Measurements from ENCODE around the gene APOC3. TPM values are rescaled to one million over a fixed set of nuclear protein-coding genes. Genes with fewer than 3 reads are reported as not detected.
A peak's percentile ranks its signal among the peaks of the same experiment; 100 is the strongest.

APOC3 gene
- total RNA-seq, 1 experiment from 2014 or later: not detected

- Histone ChIP-seq H3T11ph (ENCODE audit: low read length) (no peak overlapping the region), H2BK20ac (ENCODE audit: low read depth, low read length, poor library complexity, severe bottlenecking) (no peak overlapping the region)
Measured at GRCh38 chr11:116788534-116788933, 41.2 kb upstream of the APOC3 start.

More at GRCh38 chr11:116788534-116788933, 41.2 kb upstream of the APOC3 start:
- H2AK5ac ChIP-seq (ENCODE audit: insufficient read length, low read length): no peak overlapping the region
- Mint-ChIP-seq H3K4me1 (peaks cover 21 to 30% of the 10 kb centered on the region in 2 experiments), H3K9me3 (no peaks in the 10 kb centered on the region), H3K36me3 (ENCODE audit: insufficient read depth in 1 of 3, low read depth in 3 of 3) (peaks cover 21 to 37% (median 35%) of the 10 kb centered on the region in 3 experiments), H3K27me3 (ENCODE audit: low read depth) (peaks cover 22% of the 10 kb centered on the region), H3K4me3 (peak overlapping the region; percentile 88 to 91), H3K27ac (peak overlapping the region in 2 of 3 experiments; percentile 29 to 85; a peak in 2 of 7 replicates)
- no peak overlapping the region for H3K18ac ChIP-seq (ENCODE audit: insufficient read length, low read depth, low read length)
- H3K27ac ChIP-seq (ENCODE audit: insufficient read length, low read depth, low read length): no peak overlapping the region
- H4K91ac ChIP-seq (ENCODE audit: insufficient read length, low read depth, low read length): no peak overlapping the region
- H3K79me1 ChIP-seq (ENCODE audit: insufficient read depth, low read depth, low read length, poor library complexity, severe bottlenecking): peaks cover 5% of the 10 kb centered on the region
- peak overlapping the region; percentile 88 for H3K4me2 ChIP-seq (ENCODE audit: insufficient read depth, insufficient read length, low read length)
- H3K27me3 ChIP-seq (ENCODE audit: insufficient read depth, low read length): no peaks in the 10 kb centered on the region; the same call in 1 of the 2 replicates
- H3K9ac ChIP-seq (ENCODE audit: extremely low read depth, insufficient read length, low read length): peak overlapping the region; percentile 36
- no peak overlapping the region for H4K8ac ChIP-seq (replicated peaks; ENCODE audit: insufficient read length, low read depth, low read length)
- no CpG with 5 or more reads among the region's 4 CpGs for WGBS (ENCODE audit: extremely low coverage, insufficient read length, low lambda C conversion rate)
- peak overlapping the region; percentile 74; the same call in 1 of the 2 replicates for H3K14ac ChIP-seq (ENCODE audit: insufficient read depth, low read length)
- no peak overlapping the region for H3K23ac ChIP-seq (ENCODE audit: insufficient read length, low read depth, low read length)
- no peak for TF ChIP-seq CTCF (conservative IDR thresholded peaks at IDR 0.05)
- H2BK15ac ChIP-seq (ENCODE audit: low read depth, low read length): no peak overlapping the region
- H3K79me2 ChIP-seq (ENCODE audit: insufficient read depth, low read length): peaks cover 2% of the 10 kb centered on the region; the same call in 1 of the 2 replicates
- DNase-seq: no peak
- H3K23me2 ChIP-seq (ENCODE audit: insufficient read length, low read depth, low read length, poor library complexity, severe bottlenecking): peaks cover 13% of the 10 kb centered on the region
- H3K9me3 ChIP-seq (ENCODE audit: control insufficient read depth, low read depth, low read length): no peaks in the 10 kb centered on the region
- H4K5ac ChIP-seq (ENCODE audit: insufficient read length, low read depth, low read length): no peak overlapping the region
- no peaks in the 10 kb centered on the region; the same call in 1 of the 2 replicates for H3K4me1 ChIP-seq (ENCODE audit: insufficient read depth, low read length)
- no peak overlapping the region for H3K4ac ChIP-seq (ENCODE audit: low read depth, low read length)
- H4K20me1 ChIP-seq (ENCODE audit: control insufficient read depth, insufficient read depth, insufficient read length): no peaks in the 10 kb centered on the region
- H2AFZ ChIP-seq (ENCODE audit: low read length): no peak overlapping the region
- no peak overlapping the region for H2BK120ac ChIP-seq (ENCODE audit: low read depth, low read length, poor library complexity, severe bottlenecking)
- H2BK5ac ChIP-seq (ENCODE audit: insufficient read length, low read length): no peak overlapping the region
- H3K56ac ChIP-seq (ENCODE audit: insufficient read length, low read depth, low read length): no peak overlapping the region
- no peak overlapping the region for H2BK12ac ChIP-seq (ENCODE audit: insufficient read length, low read depth, low read length)
